Esophagus squamous epithelium (tissue), 5 donors: ENCODE measurements around the gene MYL6. TPM values are rescaled to one million over a fixed set of nuclear protein-coding genes. Genes with fewer than 3 reads are reported as not detected.

Source experiments
- DNase-seq: peaks from one replicate; lab custom pipeline; 2025; lab: John Stamatoyannopoulos, UW
- H3K27ac ChIP-seq, 4 donors: fragments of 200-600 bp; sonication (generic); one replicate each; pipeline ENCODE4 v1.5.1; 2016 to 2019; ENCODE audit warnings: mild to moderate bottlenecking in 1 of 4
- H3K27me3 ChIP-seq, 4 donors: fragments of 200-600 bp; sonication (generic); 1 replicate in 3 of 4; 2 replicates in 1 of 4; pipeline versions ENCODE4 v1.5.1 to v1.6.0; 2017 to 2021; ENCODE audit warnings: antibody characterized with exemption in 1 of 4
- H3K36me3 ChIP-seq, 3 donors: fragments of 200-600 bp; sonication (generic); one replicate each; pipeline ENCODE4 v1.5.1; 2016 to 2019
- H3K4me1 ChIP-seq, 3 donors: fragments of 200-600 bp; sonication (generic); one replicate each; pipeline ENCODE4 v1.5.1; 2017 to 2019
- H3K4me3 ChIP-seq, 4 donors: fragments of 200-600 bp; sonication (generic); 1 replicate in 3 of 4; 2 replicates in 1 of 4; pipeline ENCODE4 v1.5.1; 2016 to 2019; ENCODE audit warnings: mild to moderate bottlenecking in 2 of 4, moderate library complexity in 1 of 4
- H3K9me3 ChIP-seq, 3 donors: fragments of 200-600 bp; sonication (generic); one replicate each; pipeline ENCODE4 v1.5.1; 2016 to 2019
- CTCF ChIP-seq, 6 experiments: fragments of 450-650 bp in 4 of 6; fragments of 200-600 bp in 2 of 6; sonication (generic) in 2 of 6; IDR thresholded peaks; one replicate each; pipeline ENCODE4 v1.5.1; 2016 to 2019; ENCODE audit warnings: antibody characterized with exemption in 6 of 6, mild to moderate bottlenecking in 4 of 6, moderate library complexity in 4 of 6
- POLR2A ChIP-seq, 4 donors: fragments of 450-650 bp; IDR thresholded peaks; one replicate each; pipeline ENCODE4 v1.6.1; 2017; ENCODE audit warnings: antibody characterized with exemption in 4 of 4, mild to moderate bottlenecking in 4 of 4, moderate library complexity in 3 of 4
- WGBS, 2 donors: methylation state at CpG; one replicate each; pipeline ENCODE4 v1.1.5; 2018; 5-methylcytosine and 5-hydroxymethylcytosine counted together
- intact Hi-C: fragments of 100-400 bp; cut with DNase I; formaldehyde crosslinking; loops from one replicate; pipeline ENCODE4 v1.15.0; 2022
- total RNA-seq, 4 donors: library from RNA; depleted of rRNA; stranded (reverse); fragments of >200 nt; gene quantifications; one replicate each; pipeline ENCODE4 v1.1.0, GENCODE V29; 2016
- donor health status: DM: yes; HTN: yes; CAD: no.

Gene MYL6
- total RNA-seq, 4 donors from 2014 or later, result 1,011 to 2,279 (median 1,490) TPM

- 0 to 5% methylated on average over 2 of the region's 2 CpGs for WGBS, 2 donors
- DNase-seq, result no peak
- Histone ChIP-seq H3K36me3 (peaks cover 4 to 20% (median 12%) of the 10 kb centered on the region in 3 donors), H3K4me1 (peaks cover 16 to 45% (median 24%) of the 10 kb centered on the region in 3 donors), H3K9me3 (no peaks in the 10 kb centered on the region), H3K4me3 (peak overlapping the region in 2 of 4 donors; percentile 69 to 70), H3K27me3 (no peaks in the 10 kb centered on the region), H3K27ac (peak overlapping the region; percentile 92 to 98 (median 94))
- TF ChIP-seq CTCF (IDR thresholded peaks at IDR 0.05), result peak; percentile 81 to 89 (median 84)
- no peak for TF ChIP-seq POLR2A (IDR thresholded peaks at IDR 0.05)
- intact Hi-C loops, result no loop called here
These were observed 38.8 kb upstream of the MYL6 start for GRCh38 chr12:56119361-56119796.

- Histone ChIP-seq H3K9me3 (no peaks in the 10 kb centered on the region), H3K27ac (peak overlapping the region; percentile 92 to 98 (median 94)), H3K4me3 (no peak overlapping the region), H3K36me3 (peaks cover 4 to 20% (median 12%) of the 10 kb centered on the region in 3 donors), H3K4me1 (peaks cover 16 to 48% (median 22%) of the 10 kb centered on the region in 3 donors), H3K27me3 (no peaks in the 10 kb centered on the region)
- DNase-seq, result no peak
- 72 to 76% methylated on average over 15 of the region's 17 CpGs for WGBS, 2 donors
- TF ChIP-seq CTCF (IDR thresholded peaks at IDR 0.05), result no peak
- no peak for TF ChIP-seq POLR2A (IDR thresholded peaks at IDR 0.05)
- intact Hi-C loops, result no loop called here
These were observed 37.9 kb upstream of the MYL6 start for GRCh38 chr12:56120158-56120846.

- Histone ChIP-seq H3K4me1 (peaks cover 22 to 54% (median 28%) of the 10 kb centered on the region in 3 donors), H3K36me3 (peaks cover 4 to 20% (median 12%) of the 10 kb centered on the region in 3 donors), H3K27ac (no peak overlapping the region), H3K27me3 (no peaks in the 10 kb centered on the region), H3K9me3 (no peaks in the 10 kb centered on the region), H3K4me3 (no peak overlapping the region)
- intact Hi-C loops, result no loop called here
- DNase-seq, result no peak
- TF ChIP-seq CTCF (IDR thresholded peaks at IDR 0.05), result no peak
- TF ChIP-seq POLR2A (IDR thresholded peaks at IDR 0.05), result no peak
- WGBS, 2 donors, result 89 to 97% methylated on average over 4 to 11 of the region's 11 CpGs
These were observed 36.8 kb upstream of the MYL6 start for GRCh38 chr12:56121204-56121870.

GRCh38 chr12:56122637-56123036, 35.5 kb upstream of the MYL6 start:
- WGBS, 2 donors, result 80 to 97% methylated on average over 2 of the region's 2 CpGs
- no peak for DNase-seq
- Histone ChIP-seq H3K4me3 (no peak overlapping the region), H3K4me1 (peaks cover 34 to 64% (median 39%) of the 10 kb centered on the region in 3 donors), H3K27me3 (no peaks in the 10 kb centered on the region), H3K9me3 (no peaks in the 10 kb centered on the region), H3K27ac (peak overlapping the region in 1 of 4 donors; percentile 49), H3K36me3 (peaks cover 4 to 19% (median 12%) of the 10 kb centered on the region in 3 donors)
- TF ChIP-seq POLR2A (IDR thresholded peaks at IDR 0.05) (no peak), CTCF (IDR thresholded peaks at IDR 0.05) (no peak)
- intact Hi-C loops, result no loop called here

GRCh38 chr12:56124133-56124532, 34.0 kb upstream of the MYL6 start:
- H3K27ac ChIP-seq, result no peak overlapping the region

More at GRCh38 chr12:56124133-56124532, 34.0 kb upstream of the MYL6 start:
- no peak for DNase-seq
- TF ChIP-seq POLR2A (IDR thresholded peaks at IDR 0.05) (no peak), CTCF (IDR thresholded peaks at IDR 0.05) (no peak)
- intact Hi-C loops, result no loop called here
- H3K4me1 ChIP-seq, result peaks cover 32 to 62% (median 33%) of the 10 kb centered on the region in 3 donors
- H3K27me3 ChIP-seq, result no peaks in the 10 kb centered on the region
- WGBS, 2 donors, result 74 to 87% methylated on average over 4 of the region's 4 CpGs
- H3K4me3 ChIP-seq, result no peak overlapping the region
- H3K9me3 ChIP-seq, result no peaks in the 10 kb centered on the region
- peaks cover 4 to 16% (median 12%) of the 10 kb centered on the region in 3 donors for H3K36me3 ChIP-seq
